Stimulated activated CD4-positive, alpha-beta T cell treated with anti-CD3 and anti-CD28 coated beads, Interleukin-4, amount 100 ng/mL, for 24 hours (primary cell): ENCODE measurements around the gene PDXP.
"Not testable (repeated sequence)": the region's sequence is repeated elsewhere in the genome, so short reads cannot be mapped to it uniquely, and the experiment has no call there.

Source experiments
- DNase-seq: peaks from one replicate; pipeline ENCODE4 v3.0.0-alpha.2; 2020

Gene PDXP

GRCh38 chr22:37675930-37676735 is 17.6 kb downstream of the PDXP start:
- no peak for DNase-seq

- peak; percentile 92 for DNase-seq
Measured at GRCh38 chr22:37676736-37677492, 18.4 kb downstream of the PDXP start.

GRCh38 chr22:37677493-37677974 is 19.0 kb downstream of the PDXP start:
- DNase-seq = no peak

GRCh38 chr22:37678372-37678771 is 19.8 kb downstream of the PDXP start:
- no peak for DNase-seq

DNA sequence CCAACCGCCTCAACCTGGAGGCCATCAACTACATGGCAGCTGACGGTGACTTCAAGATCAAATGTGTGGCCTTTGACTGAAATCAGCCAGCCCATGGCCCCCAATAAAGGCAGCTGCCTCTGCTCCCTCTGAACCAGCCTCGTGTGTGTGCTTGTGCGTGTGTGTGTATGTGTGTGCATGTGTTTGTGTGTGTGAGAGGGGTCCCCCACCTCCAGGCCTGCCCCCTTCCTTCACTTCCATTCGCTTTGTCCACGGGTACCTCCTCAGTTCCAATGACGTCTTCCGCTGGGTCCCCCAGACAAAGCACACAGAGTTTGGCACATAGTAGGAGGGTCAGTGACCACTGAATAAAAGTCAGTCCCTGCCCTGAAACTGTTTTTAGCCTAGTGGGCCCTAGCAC is 21.1 kb downstream of the PDXP start:
- no peak for DNase-seq

GRCh38 chr22:37680191-37680851 is 21.8 kb downstream of the PDXP start:
- DNase-seq = no peak

DNA sequence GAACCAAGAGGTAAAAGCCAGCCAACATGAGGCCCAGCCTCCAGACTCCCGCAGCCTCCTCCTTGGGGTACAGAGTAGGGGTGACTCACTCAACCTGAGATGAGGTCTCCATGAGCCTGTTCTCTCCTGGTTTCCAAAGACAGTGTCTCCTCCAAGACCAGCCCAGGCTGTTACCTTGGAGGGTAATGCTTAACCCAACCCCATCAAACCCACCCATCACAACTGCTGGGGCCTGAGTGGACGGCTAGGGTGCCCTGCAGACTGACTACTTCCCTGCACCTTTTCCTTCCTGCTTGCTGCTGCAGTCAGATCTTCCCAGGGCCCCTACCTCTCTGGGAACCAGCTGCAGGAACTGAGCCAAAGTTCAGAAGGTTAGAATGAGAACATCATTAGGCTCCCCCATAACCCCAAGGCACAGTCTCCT is 22.5 kb downstream of the PDXP start:
- no peak for DNase-seq

DNA sequence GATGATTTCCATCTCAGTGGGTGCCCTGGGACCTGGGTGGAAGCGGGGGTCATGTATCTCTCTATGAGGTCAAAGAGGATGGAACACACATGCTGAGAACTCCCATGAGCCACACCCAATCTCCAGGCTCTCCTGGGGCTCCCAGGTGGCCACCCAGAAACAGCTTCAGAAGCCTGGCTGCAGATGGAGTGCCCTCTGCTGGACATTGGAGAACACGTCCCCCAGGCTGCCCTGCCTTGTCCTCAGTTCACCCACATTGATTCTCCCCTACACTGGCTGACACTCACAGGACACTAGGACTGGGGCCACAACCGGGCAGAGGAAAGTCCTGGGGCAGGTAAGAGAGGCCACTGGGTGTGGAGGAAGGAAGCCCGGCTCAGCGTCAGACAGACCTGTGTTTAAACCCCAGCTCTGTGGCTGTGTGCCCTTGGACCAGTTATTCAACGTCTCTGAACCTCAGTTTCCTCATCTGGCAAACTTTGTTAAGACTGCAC is 23.1 kb downstream of the PDXP start:
- DNase-seq = peak; percentile 83

DNA sequence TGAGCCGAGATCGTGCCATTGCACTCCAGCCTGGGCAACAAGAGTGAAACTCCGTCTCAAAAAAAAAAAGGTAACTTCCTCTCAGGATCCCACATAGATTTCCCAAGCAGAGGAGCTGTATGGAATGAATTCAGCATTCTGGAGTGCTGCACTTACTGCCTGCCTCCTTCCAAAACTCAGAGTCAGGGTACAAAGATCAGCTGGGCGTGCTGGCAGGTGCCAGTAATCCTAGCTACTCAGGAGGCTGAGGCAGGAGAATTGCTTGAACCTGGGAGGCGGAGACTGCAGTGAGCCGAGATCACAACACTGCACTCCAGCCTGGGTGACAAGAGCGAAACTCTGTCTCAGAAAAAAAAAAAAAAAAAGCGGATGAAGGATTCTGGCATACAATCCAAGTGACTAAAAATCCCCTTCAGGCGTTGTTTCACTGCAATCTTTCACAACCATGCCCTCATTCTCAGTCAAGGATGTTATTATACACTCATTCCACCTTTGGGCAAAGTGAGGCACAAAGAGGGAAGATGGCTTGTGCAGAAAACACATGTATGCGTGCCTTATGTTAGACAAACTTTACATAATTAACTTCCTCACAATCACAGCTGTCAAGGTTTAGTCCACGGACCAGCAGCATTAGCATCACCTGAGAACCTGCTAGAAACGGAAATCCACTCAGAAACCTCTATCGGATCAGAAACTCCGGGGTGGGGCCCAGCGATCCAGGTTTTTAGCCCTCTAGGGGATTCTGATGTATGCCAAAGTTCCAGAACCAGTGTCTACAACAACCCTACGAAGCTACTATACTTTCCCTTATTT is 26.5 kb downstream of the PDXP start:
- DNase-seq = no peak

DNA sequence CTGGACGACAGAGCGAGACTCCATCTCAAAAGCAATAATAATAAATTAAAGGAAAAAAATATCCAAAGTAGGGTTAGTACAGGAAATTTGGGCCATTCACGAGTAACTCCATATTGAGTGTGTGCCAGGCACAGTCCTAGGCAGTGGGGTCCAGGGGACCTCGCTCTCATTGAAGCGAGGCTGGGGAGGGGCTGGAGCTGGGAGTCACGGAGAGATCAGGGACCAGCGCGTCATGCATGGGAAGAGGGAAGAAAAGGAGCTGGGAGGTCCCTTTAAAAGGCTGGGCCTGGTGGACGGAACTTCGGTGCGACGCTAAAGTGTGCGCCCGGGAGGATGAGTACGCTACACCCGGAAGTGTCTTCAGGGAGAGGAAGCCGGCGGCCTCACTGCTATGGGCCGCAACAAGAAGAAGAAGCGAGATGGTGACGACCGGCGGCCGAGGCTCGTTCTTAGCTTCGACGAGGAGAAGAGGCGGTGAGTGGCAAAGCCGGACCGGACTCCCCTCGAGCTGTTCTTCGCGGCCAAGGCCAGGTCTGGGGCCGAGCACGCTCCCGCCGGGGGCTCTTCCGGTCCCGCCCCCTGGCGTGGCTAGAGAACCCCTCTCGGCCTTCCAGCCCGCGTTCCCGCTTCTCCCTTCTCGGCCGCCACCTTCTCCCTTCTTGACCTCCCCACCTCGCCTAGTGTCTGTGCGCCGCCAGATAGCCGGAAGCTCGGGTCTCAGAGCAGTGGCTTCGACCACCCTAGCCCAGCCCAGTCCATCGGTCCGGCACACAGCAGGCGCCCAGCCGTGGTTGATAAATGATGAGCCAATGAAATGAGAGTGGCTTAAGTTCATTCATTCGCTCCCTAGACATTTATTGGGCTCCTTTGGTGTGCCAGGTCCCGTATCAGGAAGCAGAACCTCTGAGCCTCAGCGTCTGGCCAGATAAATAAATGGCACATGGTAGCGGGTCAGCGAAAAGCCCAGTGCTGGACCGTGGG is 27.8 kb downstream of the PDXP start, which contains the start of gene NOL12:
Gene NOL12 (plus strand): TSS at position 342 of the 981 bp plus-strand sequence. CDS start 50 bp downstream, at position 392.
- DNase-seq = peak; percentile 81

- no peak for DNase-seq
Measured at GRCh38 chr22:37690407-37690806, 31.9 kb downstream of the PDXP start.

DNA sequence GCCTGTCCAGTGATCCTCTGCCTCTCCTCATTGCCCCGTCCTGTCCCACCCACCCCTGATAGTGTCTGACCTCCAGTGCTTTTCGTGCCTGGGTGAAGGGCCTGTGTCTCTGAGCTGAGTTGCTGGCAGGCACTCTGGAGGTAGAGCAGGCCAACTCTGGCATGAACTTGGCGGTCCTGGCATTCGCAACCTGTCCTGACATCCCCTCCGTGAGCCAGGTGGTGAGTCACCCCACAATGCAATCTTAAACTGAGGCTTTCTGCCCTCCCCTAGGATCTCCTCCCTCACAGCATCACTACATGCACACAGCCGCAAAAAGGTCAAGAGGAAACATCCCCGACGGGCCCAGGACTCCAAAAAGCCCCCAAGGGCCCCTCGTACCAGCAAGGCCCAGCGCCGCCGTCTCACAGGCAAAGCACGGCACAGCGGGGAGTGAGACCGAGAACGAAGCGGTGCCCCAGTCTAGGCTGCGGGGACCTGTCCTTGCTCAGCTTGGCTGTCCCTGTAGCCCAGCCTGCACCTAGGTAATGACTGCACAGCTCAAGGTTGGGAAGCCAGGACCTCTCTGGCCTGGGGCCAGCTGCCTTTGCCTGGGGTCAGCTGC is 32.5 kb downstream of the PDXP start:
- no peak for DNase-seq

DNA sequence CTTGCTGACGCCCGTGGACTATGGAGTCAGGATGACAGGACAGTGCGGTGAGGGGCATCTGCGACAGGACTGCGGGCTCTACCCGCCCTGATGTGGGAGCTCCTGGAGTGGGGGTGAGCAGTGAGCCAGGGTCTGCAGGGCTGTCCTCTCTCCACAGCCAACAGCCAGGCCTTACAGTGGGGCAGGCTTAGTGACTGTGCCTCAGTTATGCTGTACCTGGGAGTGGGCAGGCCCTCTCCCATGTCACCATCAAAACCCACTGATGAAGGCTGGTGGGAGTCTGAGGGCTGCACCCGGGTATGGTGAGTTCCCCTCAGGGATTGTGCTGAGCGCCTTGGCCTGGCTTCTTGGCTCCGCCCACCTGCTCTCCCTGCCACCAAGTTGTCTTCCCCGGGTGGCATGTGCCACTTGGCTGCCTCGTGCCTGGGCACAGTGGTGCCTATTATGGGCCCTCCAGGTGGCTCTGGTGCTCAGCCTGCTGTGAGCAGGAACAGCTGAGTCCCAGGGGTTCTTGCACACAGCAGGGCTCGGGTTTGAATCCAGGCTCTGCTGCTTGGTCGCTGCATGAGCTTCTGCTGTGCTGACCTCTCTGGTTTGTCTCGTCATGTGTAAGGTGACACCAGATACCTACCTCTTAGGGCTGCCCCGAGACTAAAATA is 34.2 kb downstream of the PDXP start:
- DNase-seq = no peak

- DNase-seq = not testable (repeated sequence)
Measured at GRCh38 chr22:37694131-37694530, 35.6 kb downstream of the PDXP start.

GRCh38 chr22:37696260-37696656 is 37.7 kb downstream of the PDXP start:
- not testable (repeated sequence) for DNase-seq

DNA sequence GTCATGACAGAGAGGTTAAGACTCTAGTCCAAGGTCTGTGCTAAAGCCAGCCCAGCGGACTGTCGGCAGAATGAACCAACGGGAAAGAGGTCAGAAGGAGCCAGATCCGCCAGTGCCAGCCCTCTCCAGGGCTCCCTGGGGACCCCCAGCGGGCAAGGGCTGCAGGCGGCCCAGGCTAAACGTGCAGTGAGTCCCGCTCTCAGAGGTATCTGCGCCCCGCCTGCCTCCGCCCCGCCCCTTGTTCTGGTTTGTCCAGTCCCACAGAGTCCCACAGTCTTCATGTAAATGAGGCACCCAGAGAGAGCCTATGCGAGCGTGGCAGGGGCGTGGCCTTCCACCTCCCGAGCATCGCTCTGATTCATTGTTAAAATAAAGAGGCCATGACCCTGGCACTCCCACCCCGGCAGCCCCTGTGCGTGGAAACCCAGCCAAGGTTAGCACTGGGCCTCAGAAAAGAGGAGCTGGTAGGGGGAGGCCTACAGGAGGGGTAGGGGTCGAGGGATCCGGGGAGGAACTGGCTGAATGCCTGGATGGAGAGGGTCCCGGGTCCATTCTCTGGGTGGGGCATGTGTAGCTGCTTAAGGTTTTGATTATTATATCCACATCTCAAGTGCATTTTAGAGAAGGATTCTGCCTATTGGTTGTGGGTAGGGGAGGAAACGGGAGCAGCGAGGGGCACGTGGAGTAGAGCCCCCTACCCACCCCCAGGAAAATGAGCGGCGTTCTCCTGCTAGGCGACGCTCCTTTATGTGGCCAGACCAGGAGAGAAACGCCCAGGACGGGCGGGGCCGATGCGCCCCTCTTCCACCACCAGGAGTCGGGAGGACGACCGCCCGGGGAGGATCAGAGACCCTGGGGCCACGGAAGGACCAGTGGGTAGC is 38.4 kb downstream of the PDXP start, which contains the start of gene TRIOBP:
Gene TRIOBP (plus strand): TSS at position 392 of the 881 bp plus-strand sequence. CDS start 4,318 bp downstream, outside the sequence.
- peak; percentile 90 for DNase-seq

- no peak for DNase-seq
Measured at GRCh38 chr22:37697538-37697835, 39.0 kb downstream of the PDXP start.

DNA sequence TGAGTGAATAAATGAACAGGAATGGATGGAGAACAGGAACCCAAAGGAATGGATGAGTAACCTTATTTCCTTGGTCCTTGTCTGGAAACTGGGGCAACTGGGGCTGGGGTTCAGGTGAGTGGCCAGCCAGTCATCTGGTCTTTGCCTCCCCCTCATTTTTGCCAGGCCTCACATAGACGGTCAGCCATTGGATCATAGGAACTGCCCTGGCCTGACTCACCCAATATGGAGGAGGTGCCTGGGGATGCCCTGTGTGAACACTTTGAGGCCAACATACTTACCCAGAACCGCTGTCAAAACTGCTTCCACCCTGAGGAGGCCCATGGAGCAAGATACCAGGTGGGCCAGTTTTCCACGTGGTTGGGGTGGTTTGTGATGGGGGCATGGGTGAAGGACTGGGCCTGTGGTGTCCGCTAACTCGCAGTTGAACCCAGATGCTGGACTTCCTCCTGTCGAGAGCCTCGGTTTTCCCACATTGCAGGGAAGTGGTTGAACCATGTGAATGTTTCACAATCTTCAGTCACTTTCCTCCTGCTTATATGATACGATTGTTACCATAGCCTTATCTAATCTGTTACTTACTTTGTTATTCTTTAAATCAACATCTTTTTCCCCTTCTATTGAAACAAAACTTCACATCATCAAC is 42.7 kb downstream of the PDXP start:
- no peak for DNase-seq
